ENCODE data around the gene SLC30A1.

GRCh38 chr1:211549092-211549711 is 29.8 kb downstream of the SLC30A1 start:
- TF ChIP-seq CREB1 (IDR thresholded peaks at IDR 0.05; ENCODE audit: low read depth): no peak
- TF ChIP-seq EP300 (IDR thresholded peaks at IDR 0.05; ENCODE audit: borderline replicate concordance): no peak
- TF ChIP-seq RAD21 (IDR thresholded peaks at IDR 0.05; ENCODE audit: low read depth): no peak
- TF ChIP-seq CEBPB (IDR thresholded peaks at IDR 0.05): no peak
- no peak for TF ChIP-seq TCF12 (IDR thresholded peaks at IDR 0.05; ENCODE audit: low read depth)
- no peak for TF ChIP-seq MAX (IDR thresholded peaks at IDR 0.05)
- TF ChIP-seq TAF1 (IDR thresholded peaks at IDR 0.05; ENCODE audit: low read depth): no peak
- no peak for TF ChIP-seq TEAD4 (IDR thresholded peaks at IDR 0.05)
- TF ChIP-seq USF1 (IDR thresholded peaks at IDR 0.05): no peak
- TF ChIP-seq NFIC (IDR thresholded peaks at IDR 0.05): no peak
- no peak for TF ChIP-seq ZBTB7A (IDR thresholded peaks at IDR 0.05; ENCODE audit: low read depth)

Data from Ishikawa (cell line).